T-helper 17 cell (primary cell): ENCODE data around the gene TMEM54. TPM values are rescaled to one million over a fixed set of nuclear protein-coding genes. Genes with fewer than 3 reads are reported as not detected.

Experiments used
- ATAC-seq: fragments of 150-1000 bp; cut with Tn5 transposase; 2 replicates; pipeline ENCODE4 v1.10.0; 2021; ENCODE audit warnings: mild to moderate bottlenecking, moderate library complexity
- DNase-seq, 3 donors: peaks; one replicate each; pipeline versions ENCODE4 v3.0.0 to v3.0.0-alpha.2; 2020 to 2021
- H3K9me3 ChIP-seq: one replicate; pipeline ENCODE4 v1.7.0; 2013; ENCODE audit warnings: low read length, mild to moderate bottlenecking; ENCODE audit not compliant: control insufficient read depth, poor library complexity, severe bottlenecking
- H3K27ac Mint-ChIP-seq: one replicate; pipeline ENCODE4 v1.8.0; 2022; ENCODE audit warnings: mild to moderate bottlenecking, moderate library complexity, mixed read lengths
- H3K27me3 Mint-ChIP-seq: one replicate; pipeline ENCODE4 v1.8.0; 2022; ENCODE audit warnings: mixed read lengths
- H3K36me3 Mint-ChIP-seq: one replicate; pipeline ENCODE4 v1.8.0; 2022; ENCODE audit warnings: low read depth, mixed read lengths
- H3K4me1 Mint-ChIP-seq: one replicate; pipeline ENCODE4 v1.8.0; 2022; ENCODE audit warnings: mild to moderate bottlenecking, mixed read lengths
- H3K4me3 Mint-ChIP-seq: one replicate; pipeline ENCODE4 v1.8.0; 2022; ENCODE audit warnings: mild to moderate bottlenecking, moderate library complexity, mixed read lengths
- total RNA-seq, 4 donors: library from RNA in 2 of 4; stranded (reverse) in 2 of 4; gene quantifications; one replicate each; pipeline ENCODE4 v1.2.3 and lab custom pipeline; 2022 to 2026

Gene TMEM54
- total RNA-seq, 2 donors from 2014 or later: not detected

DNA sequence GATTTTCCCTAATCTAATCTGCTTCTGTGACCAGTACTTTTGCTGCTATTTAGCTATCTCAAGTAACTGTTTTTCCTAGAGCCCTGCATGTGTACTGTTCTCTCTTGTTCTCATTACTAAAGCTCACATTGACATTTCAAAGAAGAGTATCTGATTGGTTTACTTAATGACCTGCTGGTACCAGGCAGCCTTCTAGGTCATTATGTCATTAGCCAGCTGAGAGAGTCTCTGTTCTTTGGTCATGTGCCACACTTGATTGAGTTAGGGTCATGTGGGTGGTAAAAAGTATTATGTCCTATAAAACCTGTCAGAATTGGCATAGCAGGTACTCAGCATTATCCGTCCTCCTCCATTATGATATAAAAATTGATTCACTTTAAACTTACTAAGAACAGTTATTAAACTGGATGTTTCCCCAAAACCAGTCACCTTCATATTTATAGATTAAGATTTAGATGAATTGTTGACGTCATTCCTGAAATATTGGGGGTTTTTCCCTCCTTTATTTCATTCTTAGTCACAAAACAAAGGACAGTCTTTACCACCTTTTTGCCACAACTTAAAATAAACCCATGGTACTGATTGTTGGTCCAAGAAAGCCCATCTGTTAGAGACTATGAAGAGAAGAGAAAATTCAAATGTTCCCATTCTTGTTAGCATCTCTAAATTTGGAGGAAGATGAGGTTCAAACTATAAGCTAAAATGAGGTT lies 52.7 kb downstream of the TMEM54 start:
- H3K9me3 ChIP-seq: no peaks in the 10 kb centered on the region
- no peak for DNase-seq
- Mint-ChIP-seq H3K4me1 (peaks cover 2% of the 10 kb centered on the region), H3K4me3 (no peak overlapping the region), H3K27me3 (no peaks in the 10 kb centered on the region), H3K27ac (no peak overlapping the region), H3K36me3 (peaks cover 4% of the 10 kb centered on the region)
- ATAC-seq: no peak

Other genes starting within 250 kb of the TMEM54 start
- not detected for gene SYNC, start 198.6 kb downstream of the TMEM54 start, total RNA-seq
- 10 to 100 TPM; 70.9 to 88.1 TPM for gene YARS1, start 84.0 kb downstream of the TMEM54 start, total RNA-seq
- gene S100PBP, start 83.7 kb downstream of the TMEM54 start, total RNA-seq: 10 to 100 TPM; 32.5 to 35.5 TPM
- gene FNDC5, start 30.5 kb downstream of the TMEM54 start, total RNA-seq: not detected
- gene HPCA, start 14.9 kb downstream of the TMEM54 start, total RNA-seq: not detected
- gene RNF19B, start 63.4 kb upstream of the TMEM54 start, total RNA-seq: 10 to 100 TPM; 67.1 to 87.7 TPM
- 10 to 100 TPM; 51.1 to 61.7 TPM for gene AK2, start 135.5 kb upstream of the TMEM54 start, total RNA-seq
- 1 to 10 TPM; 6.3 to 8.6 TPM for gene AZIN2, start 179.8 kb upstream of the TMEM54 start, total RNA-seq